ENCODE data around the gene SPINT2.

SPINT2 gene

DNA sequence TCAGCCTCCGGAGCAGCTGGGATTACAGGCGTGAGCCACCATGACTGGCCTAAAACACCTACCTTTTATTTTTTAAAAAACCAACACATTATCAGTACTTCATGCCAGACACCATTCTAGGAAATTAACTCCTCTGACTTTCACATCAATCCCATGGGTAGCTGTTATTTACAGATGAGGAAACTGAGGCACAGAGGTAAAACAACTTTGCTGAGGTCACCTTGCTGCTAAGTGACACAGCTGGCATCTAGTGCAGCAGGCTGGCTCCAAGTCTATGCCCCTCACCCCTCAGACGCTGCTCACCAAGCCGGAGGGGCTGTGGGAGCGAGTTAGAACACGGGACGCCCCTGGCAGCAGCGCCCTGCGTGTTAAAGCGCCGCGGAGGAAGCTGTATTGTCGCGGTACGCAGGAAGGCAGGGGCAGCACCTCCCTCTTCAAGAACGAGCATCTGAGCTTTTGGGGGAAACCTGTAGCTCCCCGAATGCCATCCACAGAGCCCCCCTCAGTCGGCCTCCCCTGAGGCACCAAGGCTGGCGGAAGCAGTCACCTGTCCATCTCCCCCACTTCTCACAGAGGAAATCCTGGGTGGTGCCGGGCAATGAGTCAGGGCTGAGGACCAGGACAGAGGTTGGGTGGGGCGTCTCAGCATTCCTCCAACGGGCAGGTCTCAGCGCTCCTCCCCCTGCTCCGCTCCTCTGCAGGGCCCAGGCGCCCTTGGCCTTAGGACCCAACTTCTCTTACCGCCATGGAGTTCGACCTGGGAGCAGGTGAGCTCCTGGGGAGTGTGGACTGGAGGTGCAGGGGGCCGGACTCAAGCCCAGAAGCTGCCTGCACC, 39.4 kb downstream of the SPINT2 start, which contains the start of gene C19orf33:
Gene C19orf33 (plus strand): TSS at position 735 of the 835 bp plus-strand sequence. CDS start 11 bp downstream, at position 746.
- no peak for DNase-seq

- no peak for DNase-seq
Observed at GRCh38 chr19:38304352-38304865, 40.0 kb downstream of the SPINT2 start.

DNA sequence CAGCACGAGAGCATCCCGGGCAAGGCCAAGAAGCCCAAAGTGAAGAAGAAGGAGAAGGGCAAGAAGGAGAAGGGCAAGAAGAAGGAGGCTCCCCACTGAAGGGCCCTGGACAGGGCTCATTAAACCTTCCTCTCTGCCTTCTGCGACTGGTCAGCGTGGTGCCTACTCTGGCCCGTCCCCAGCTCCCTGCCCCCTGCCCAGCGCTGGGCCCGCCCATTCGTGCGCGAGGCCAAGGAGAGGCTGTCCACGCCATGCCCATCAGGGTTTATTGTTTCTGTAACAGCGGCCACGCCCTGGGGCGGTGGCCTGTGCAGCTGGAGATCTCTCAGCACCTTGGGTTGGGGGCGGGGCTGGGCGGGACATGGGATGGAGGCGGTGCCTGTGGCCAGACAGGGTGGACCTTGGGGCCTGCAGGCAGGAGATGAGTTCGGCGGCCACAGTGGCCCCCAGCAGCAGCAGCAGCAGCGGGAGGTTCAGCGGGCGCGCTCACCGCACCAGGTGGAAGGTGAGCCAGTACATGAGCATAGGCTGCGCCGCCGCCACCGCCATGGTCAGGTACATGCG, 40.6 kb downstream of the SPINT2 start:
- peak; percentile 99 for DNase-seq

DNA sequence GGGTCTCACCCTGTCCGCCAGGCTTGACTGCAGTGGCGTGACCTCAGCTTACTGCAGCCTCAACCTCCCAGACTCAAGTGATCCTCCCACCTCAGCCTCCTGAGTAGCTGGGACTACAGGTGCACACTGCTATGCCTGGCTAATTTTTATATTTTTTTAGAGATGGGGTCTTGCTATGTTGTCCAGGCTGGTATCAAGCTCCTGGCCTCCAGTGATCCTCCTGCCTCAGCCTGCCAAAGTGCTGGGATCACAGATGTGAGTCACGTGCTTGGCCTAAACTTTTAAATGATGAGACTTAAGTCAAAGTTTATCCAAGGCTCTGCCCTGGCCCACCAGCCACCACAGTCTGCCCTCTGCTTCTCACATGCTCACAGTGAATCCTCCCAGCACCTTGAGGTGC, 41.9 kb downstream of the SPINT2 start:
- DNase-seq = no peak

DNA sequence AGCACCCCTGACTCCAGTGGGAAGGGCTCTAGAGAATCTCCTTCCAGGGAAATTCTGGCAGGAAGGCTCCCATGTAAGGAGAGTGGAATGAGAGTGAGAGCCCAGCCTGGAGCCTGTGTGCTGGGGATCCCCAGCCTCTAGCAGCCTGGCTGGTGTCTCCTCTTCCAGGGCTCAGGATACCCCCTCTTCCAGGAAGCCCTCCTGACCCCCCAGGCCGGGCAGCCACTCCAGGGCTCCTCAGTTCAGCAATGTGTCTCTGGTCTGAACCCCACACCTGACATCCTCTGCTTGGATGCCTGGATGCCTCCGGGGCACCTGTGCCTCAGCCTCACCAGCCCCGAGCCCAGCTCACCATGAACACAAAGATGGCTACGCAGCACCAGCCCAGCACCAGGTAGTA, 42.7 kb downstream of the SPINT2 start:
- DNase-seq = no peak

GRCh38 chr19:38307597-38307996, 43.2 kb downstream of the SPINT2 start:
- DNase-seq = no peak

GRCh38 chr19:38308006-38308766, 43.8 kb downstream of the SPINT2 start:
- DNase-seq = no peak

DNA sequence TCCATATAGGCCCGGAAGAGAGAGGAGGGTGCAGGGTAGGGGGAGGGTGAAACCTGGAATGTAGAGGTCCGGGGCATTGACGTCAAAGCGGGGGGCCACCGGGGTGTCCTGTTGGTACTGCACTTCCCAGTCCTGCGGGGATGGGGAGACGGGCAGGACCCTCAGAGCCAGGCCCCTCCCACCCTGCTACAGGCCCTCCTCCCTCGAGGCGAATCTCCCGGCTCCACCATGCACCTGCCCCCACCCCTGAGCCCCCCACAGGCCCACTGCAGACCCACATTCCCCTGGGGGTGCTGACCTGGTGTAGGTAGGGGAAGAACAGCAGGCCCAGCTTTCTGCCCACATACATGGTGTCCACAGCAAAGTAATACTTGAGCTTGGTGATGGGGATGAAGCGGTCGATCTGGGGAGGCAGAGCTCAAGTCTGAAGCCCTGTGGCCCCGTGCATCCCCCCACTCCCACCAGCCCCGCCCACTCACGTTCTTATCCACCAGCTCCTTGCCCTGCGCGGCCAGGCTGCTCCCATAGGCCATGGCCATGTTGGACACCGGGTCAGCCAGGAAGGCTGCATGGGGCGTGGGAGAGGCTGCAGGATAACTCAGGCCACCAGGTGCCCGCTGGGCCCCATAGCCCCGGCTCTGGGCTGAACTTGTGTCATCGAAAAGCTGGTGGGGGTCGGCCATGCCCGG, 44.7 kb downstream of the SPINT2 start:
- no peak for DNase-seq

GRCh38 chr19:38309615-38310278, 45.4 kb downstream of the SPINT2 start:
- DNase-seq = no peak

DNA sequence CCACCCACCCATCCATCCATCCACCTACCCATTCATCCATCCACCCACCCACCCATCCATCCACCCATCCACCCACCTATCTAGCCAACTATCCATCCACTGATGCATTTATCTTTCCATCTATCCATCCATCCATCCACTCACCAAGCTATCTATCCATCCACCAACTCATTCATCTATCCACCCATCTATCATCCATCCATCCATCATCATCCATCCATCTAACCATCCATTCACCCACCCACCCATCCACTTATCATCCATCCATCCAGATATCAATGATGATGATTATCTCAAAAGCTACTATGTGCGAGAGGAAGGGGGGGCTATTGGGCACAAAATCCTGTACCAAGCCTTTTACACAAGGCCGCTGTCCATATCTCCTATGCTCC, 45.9 kb downstream of the SPINT2 start:
- no peak for DNase-seq

DNA sequence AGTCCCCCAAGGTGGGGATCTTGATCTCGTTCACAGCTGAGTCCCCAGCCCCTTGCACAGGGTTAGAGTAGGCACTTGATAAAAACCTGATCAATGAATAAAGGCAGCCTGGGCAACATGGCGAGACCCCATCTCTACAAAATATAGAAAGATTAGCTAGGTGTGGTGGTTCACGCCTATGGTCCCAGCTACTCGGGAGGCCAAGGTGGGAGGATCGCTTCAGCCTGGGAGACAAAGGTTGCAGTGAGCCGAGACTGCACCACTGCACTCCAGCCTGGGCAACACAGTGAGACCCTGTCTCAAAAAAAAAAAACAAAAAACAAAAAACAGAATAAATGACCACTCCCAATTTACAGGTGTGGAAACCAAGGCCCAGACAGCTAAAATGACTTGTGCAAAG, 46.6 kb downstream of the SPINT2 start:
- no peak for DNase-seq

GRCh38 chr19:38315657-38316476, 51.5 kb downstream of the SPINT2 start, which contains the start of gene YIF1B:
Gene YIF1B, minus strand, starts transcription at chr19:38315947. Its CDS starts 30 bp downstream, at chr19:38315917.
- DNase-seq = peak; percentile 100

DNA sequence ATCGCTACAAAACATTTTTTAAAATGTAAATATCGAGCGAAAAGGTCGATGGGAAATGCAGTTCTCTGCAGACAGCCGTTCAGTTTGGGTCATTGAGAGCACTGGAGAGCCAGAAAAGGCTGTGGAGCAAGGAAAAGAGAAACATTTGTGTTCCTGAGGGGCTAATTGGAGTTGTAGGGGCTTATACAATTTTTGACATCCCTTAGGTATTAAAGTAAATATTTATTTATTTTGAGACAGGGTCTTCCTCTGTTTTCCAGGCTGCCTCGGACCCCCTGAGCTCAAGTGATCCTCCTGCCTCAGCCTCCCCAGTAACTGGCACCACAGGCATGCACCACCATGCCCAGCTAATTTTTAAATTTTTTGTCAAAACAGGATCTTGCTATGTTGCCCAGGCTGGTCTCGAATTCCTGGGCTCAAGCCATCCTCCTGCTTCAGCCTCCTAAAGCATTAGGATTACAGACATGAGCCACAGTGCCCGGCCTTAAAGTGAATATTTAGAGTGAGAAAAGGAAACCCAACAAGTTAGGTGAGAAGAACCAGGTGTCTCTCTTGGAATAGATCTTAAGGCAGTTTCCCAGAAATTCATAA, 52.2 kb downstream of the SPINT2 start:
- DNase-seq = peak; percentile 99

DNA sequence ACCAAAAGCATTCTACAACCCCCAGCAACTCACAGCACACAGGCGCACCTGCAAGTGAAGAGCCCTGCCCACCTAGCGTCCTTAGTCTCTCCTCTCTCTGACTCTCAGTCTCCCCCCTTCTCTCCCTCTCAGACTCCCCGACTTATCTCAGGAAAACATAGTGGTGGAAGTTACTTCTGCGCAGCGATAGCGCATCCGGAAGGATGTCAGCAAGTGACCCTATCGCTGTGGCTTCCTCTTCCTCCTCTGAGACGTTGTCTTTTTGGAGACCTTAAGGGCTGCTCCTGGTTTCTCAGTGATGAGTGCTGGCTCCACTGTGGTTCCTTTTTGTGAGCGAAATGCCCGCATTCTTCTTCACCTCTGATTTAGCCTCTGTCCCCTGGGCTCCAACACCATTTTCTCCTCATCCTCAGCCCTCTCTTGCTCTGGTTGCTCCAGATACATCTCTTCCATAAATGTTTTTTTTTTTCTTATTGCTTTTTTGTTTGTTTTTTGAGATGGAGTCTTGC, 52.8 kb downstream of the SPINT2 start:
- no peak for DNase-seq

GRCh38 chr19:38318660-38319059, 54.3 kb downstream of the SPINT2 start:
- no peak for DNase-seq

- DNase-seq = peak; percentile 74
Observed at GRCh38 chr19:38319421-38320258, 55.3 kb downstream of the SPINT2 start, which contains the start of gene KCNK6. Gene KCNK6, plus strand, starts transcription at chr19:38319845. Its CDS starts 106 bp downstream, at chr19:38319951.

GRCh38 chr19:38320969-38321339, 56.6 kb downstream of the SPINT2 start:
- no peak for DNase-seq

- DNase-seq = peak; percentile 68
Observed at GRCh38 chr19:38321646-38322196, 57.3 kb downstream of the SPINT2 start.

- no peak for DNase-seq
Observed at GRCh38 chr19:38323291-38323690, 58.9 kb downstream of the SPINT2 start.
